DND-41 (cell line): ENCODE data around the gene FBXO42.

Experiments used
- ATAC-seq: fragments of 200-7000 bp; cut with Tn5 transposase; 3 replicates; pipeline ENCODE4 v1.9.1; 2021; ENCODE audit warnings: low read depth; ENCODE audit not compliant: insufficient read depth
- DNase-seq: peaks from one replicate; pipeline ENCODE4 v3.0.0-alpha.2; 2020
- H2AFZ ChIP-seq: 2 replicates; pipeline ENCODE4 v1.6.0; 2012; ENCODE audit warnings: low read depth, low read length
- H3K27ac ChIP-seq: 2 replicates; pipeline ENCODE4 v1.5.1; 2012; ENCODE audit warnings: low read length, inconsistent platforms
- H3K27me3 ChIP-seq: fragments of 200-600 bp; sonication (generic); 2 replicates; pipeline ENCODE4 v1.6.0; 2012; ENCODE audit warnings: low read length, mild to moderate bottlenecking, inconsistent platforms; ENCODE audit not compliant: insufficient read depth, poor library complexity
- H3K36me3 ChIP-seq: 2 replicates; pipeline ENCODE4 v1.5.1; 2012; ENCODE audit warnings: low read length, inconsistent platforms; ENCODE audit not compliant: insufficient read depth
- H3K4me1 ChIP-seq: 2 replicates; pipeline ENCODE4 v1.5.1; 2012; ENCODE audit warnings: mild to moderate bottlenecking, low read length; ENCODE audit not compliant: insufficient read depth
- H3K4me2 ChIP-seq: 2 replicates; pipeline ENCODE4 v1.6.0; 2012; ENCODE audit warnings: mild to moderate bottlenecking, moderate library complexity, low read length, inconsistent platforms; ENCODE audit not compliant: insufficient read depth
- H3K4me3 ChIP-seq, 2 experiments: fragments of 200-600 bp in 1 of 2; shearing (Covaris generic) in 1 of 2; 2 replicates each; pipeline ENCODE4 v1.5.1; 2012 to 2016; ENCODE audit warnings: inconsistent platforms in 2 of 2, low read length in 2 of 2, mild to moderate bottlenecking in 2 of 2, low read depth in 1 of 2, moderate library complexity in 1 of 2
- H3K79me2 ChIP-seq: 2 replicates; pipeline ENCODE4 v1.6.0; 2012; ENCODE audit warnings: low read length, inconsistent platforms; ENCODE audit not compliant: insufficient read depth
- H3K9ac ChIP-seq: 2 replicates; pipeline ENCODE4 v1.6.0; 2012; ENCODE audit warnings: low read depth, mild to moderate bottlenecking, inconsistent platforms, low read length, moderate library complexity
- H3K9me3 ChIP-seq: 2 replicates; pipeline ENCODE4 v1.5.1; 2012; ENCODE audit warnings: low read length, moderate library complexity, mild to moderate bottlenecking, inconsistent platforms; ENCODE audit not compliant: insufficient read depth, severe bottlenecking
- H4K20me1 ChIP-seq: 2 replicates; pipeline ENCODE4 v1.6.0; 2012; ENCODE audit warnings: low read length; ENCODE audit not compliant: insufficient read depth
- CTCF ChIP-seq: IDR thresholded peaks from 2 replicates; pipeline ENCODE4 v1.5.1; 2012; ENCODE audit warnings: borderline replicate concordance, low read length, moderate library complexity, mild to moderate bottlenecking; ENCODE audit not compliant: poor library complexity, severe bottlenecking; ENCODE audit errors: extremely low read depth
- EZH2 ChIP-seq: IDR thresholded peaks from 3 replicates; pipeline ENCODE4 v1.6.1; 2012; ENCODE audit warnings: borderline replicate concordance, low read depth, mild to moderate bottlenecking, moderate library complexity, low read length, inconsistent platforms; ENCODE audit not compliant: severe bottlenecking

Gene FBXO42

GRCh38 chr1:16321176-16321867 lies 31.0 kb downstream of the FBXO42 start:
- Histone ChIP-seq H2AFZ (no peak overlapping the region), H3K4me3 (no peak overlapping the region), H3K27me3 (no peaks in the 10 kb centered on the region), H3K9me3 (no peaks in the 10 kb centered on the region), H3K4me1 (no peaks in the 10 kb centered on the region), H3K79me2 (peaks cover 79% of the 10 kb centered on the region), H3K36me3 (peaks cover 10% of the 10 kb centered on the region), H4K20me1 (peaks cover 7% of the 10 kb centered on the region), H3K9ac (no peak overlapping the region), H3K4me2 (no peak overlapping the region), H3K27ac (no peak overlapping the region)
- no peak for ATAC-seq
- no peak for DNase-seq
- TF ChIP-seq EZH2 (no peak), CTCF (no peak)

- no peaks in the 10 kb centered on the region for H3K27me3 ChIP-seq
- H4K20me1 ChIP-seq = peaks cover 10% of the 10 kb centered on the region
- TF ChIP-seq EZH2 (no peak), CTCF (no peak)
- H3K9me3 ChIP-seq = no peaks in the 10 kb centered on the region
- H3K4me1 ChIP-seq = no peaks in the 10 kb centered on the region
- H2AFZ ChIP-seq = no peak overlapping the region
- no peak overlapping the region for H3K4me2 ChIP-seq
- DNase-seq (no peak), ATAC-seq (no peak)
- no peak overlapping the region for H3K9ac ChIP-seq
- peaks cover 61% of the 10 kb centered on the region for H3K79me2 ChIP-seq
- H3K36me3 ChIP-seq = peaks cover 25% of the 10 kb centered on the region
- no peak overlapping the region for H3K4me3 ChIP-seq
- no peak overlapping the region for H3K27ac ChIP-seq
These were observed 33.7 kb downstream of the FBXO42 start for GRCh38 chr1:16318555-16318954.

GRCh38 chr1:16315437-16315836 lies 36.8 kb downstream of the FBXO42 start:
- TF ChIP-seq EZH2 (no peak), CTCF (no peak)
- Histone ChIP-seq H2AFZ (no peak overlapping the region), H3K27me3 (no peaks in the 10 kb centered on the region), H3K4me1 (no peaks in the 10 kb centered on the region), H3K9ac (no peak overlapping the region), H3K9me3 (no peaks in the 10 kb centered on the region), H3K27ac (no peak overlapping the region), H3K36me3 (peaks cover 51% of the 10 kb centered on the region), H3K4me3 (no peak overlapping the region), H3K79me2 (peaks cover 34% of the 10 kb centered on the region), H4K20me1 (peaks cover 10% of the 10 kb centered on the region), H3K4me2 (no peak overlapping the region)
- no peak for DNase-seq
- ATAC-seq = no peak
